T-helper 9 cell (primary cell): ENCODE data around the gene ROGDI.

Experiments
- DNase-seq: peaks from one replicate; pipeline ENCODE4 v3.0.0-alpha.2; 2020

ROGDI gene

GRCh38 chr16:4765511-4766474 is 36.6 kb downstream of the ROGDI start:
- DNase-seq = no peak

GRCh38 chr16:4763791-4764190 is 38.6 kb downstream of the ROGDI start:
- no peak for DNase-seq

- DNase-seq = no peak
Observed at GRCh38 chr16:4762205-4762604, 40.2 kb downstream of the ROGDI start.

GRCh38 chr16:4760221-4760910 is 42.1 kb downstream of the ROGDI start:
- no peak for DNase-seq

GRCh38 chr16:4755687-4756086 is 46.7 kb downstream of the ROGDI start:
- no peak for DNase-seq

GRCh38 chr16:4754865-4755264 is 47.6 kb downstream of the ROGDI start:
- no peak for DNase-seq

GRCh38 chr16:4753227-4753626 is 49.2 kb downstream of the ROGDI start:
- DNase-seq = no peak

GRCh38 chr16:4752351-4753100 is 49.9 kb downstream of the ROGDI start:
- DNase-seq = no peak

- DNase-seq = no peak
Observed at GRCh38 chr16:4750896-4751295, 51.5 kb downstream of the ROGDI start.

- no peak for DNase-seq
Observed at GRCh38 chr16:4749700-4750257, 52.7 kb downstream of the ROGDI start.

GRCh38 chr16:4748682-4749411 is 53.6 kb downstream of the ROGDI start:
- no peak for DNase-seq

- no peak for DNase-seq
Observed at GRCh38 chr16:4747906-4748681, 54.3 kb downstream of the ROGDI start.

- DNase-seq = no peak
Observed at GRCh38 chr16:4746991-4747574, 55.4 kb downstream of the ROGDI start.
